Sigmoid colon (tissue), 4 donors: ENCODE measurements around the gene FAXDC2.

Experiments used
- CTCF ChIP-seq, 4 experiments: fragments of 450-650 bp in 3 of 4; fragments of 200-600 bp in 1 of 4; IDR thresholded peaks; one replicate each; pipeline ENCODE4 v1.5.1; 2016 to 2019; ENCODE audit warnings: antibody characterized with exemption in 4 of 4, mild to moderate bottlenecking in 3 of 4, moderate library complexity in 2 of 4
- POLR2A ChIP-seq, 2 donors: fragments of 450-650 bp; IDR thresholded peaks; one replicate each; pipeline ENCODE4 v1.6.1; 2016; ENCODE audit warnings: antibody characterized with exemption in 2 of 2, mild to moderate bottlenecking in 2 of 2, moderate library complexity in 2 of 2
- POLR2AphosphoS5 ChIP-seq, 4 donors: sonication (generic); formaldehyde crosslinking; IDR thresholded peaks; one replicate each; pipeline ENCODE4 v1.6.1; 2017; ENCODE audit warnings: antibody characterized with exemption in 4 of 4

DNA sequence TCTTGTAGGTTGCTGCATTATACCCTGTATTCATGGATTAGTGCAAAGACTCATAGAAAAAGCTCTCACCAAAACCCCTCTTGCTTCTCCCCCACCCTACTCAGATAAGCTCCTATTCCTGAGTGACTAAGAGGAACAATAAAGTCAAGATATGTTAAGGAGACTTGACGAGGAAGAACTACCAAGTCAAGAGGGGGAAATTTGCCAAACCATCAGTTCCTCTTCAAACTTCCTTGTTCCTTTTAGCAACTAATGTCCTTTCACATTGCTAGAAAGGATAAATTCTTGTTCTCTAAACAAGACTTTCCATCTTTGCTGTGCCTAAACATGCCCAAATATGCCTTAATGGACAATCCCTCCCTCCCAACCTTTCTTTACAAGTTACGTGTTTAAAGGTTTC is 35.0 kb upstream of the FAXDC2 start:
- no peak for TF ChIP-seq POLR2AphosphoS5 (IDR thresholded peaks at IDR 0.05)
- no peak for TF ChIP-seq CTCF (IDR thresholded peaks at IDR 0.05)
- TF ChIP-seq POLR2A (IDR thresholded peaks at IDR 0.05) = no peak
